Activated naive CD4-positive, alpha-beta T cell treated with anti-CD3 and anti-CD28 coated beads for 36 hours (primary cell): ENCODE measurements around the gene SIPA1L2. TPM values are rescaled to one million over a fixed set of nuclear protein-coding genes. Genes with fewer than 3 reads are reported as not detected.
"Not testable (repeated sequence)": the region's sequence is repeated elsewhere in the genome, so short reads cannot be mapped to it uniquely, and the experiment has no call there.

ENCODE experiments used
- CTCF ChIA-PET: fragments of 350-600 bp; sonication (Branson Sonifier 250); formaldehyde crosslinking; loops from one replicate; lab custom pipeline; 2021; ENCODE audit warnings: antibody characterized with exemption; lab: Charles Lee
- DNase-seq: peaks from one replicate; pipeline ENCODE4 v3.0.0-alpha.2; 2020
- H3K27ac Mint-ChIP-seq: one replicate; pipeline ENCODE4 v1.8.0; 2021; ENCODE audit warnings: mild to moderate bottlenecking, mixed read lengths
- H3K27me3 Mint-ChIP-seq: one replicate; pipeline ENCODE4 v1.8.0; 2021; ENCODE audit warnings: low read depth, mixed read lengths
- H3K36me3 Mint-ChIP-seq: one replicate; pipeline ENCODE4 v1.8.0; 2021; ENCODE audit warnings: low read depth, mixed read lengths
- H3K4me1 Mint-ChIP-seq: one replicate; pipeline ENCODE4 v1.8.0; 2021; ENCODE audit warnings: low read depth, mixed read lengths
- H3K4me3 Mint-ChIP-seq: one replicate; pipeline ENCODE4 v1.8.0; 2021; ENCODE audit warnings: mild to moderate bottlenecking, moderate library complexity, mixed read lengths
- H3K9me3 Mint-ChIP-seq: one replicate; pipeline ENCODE4 v1.8.0; 2021; ENCODE audit warnings: mixed read lengths
- intact Hi-C: fragments of 100-400 bp; cut with micrococcal nuclease; formaldehyde crosslinking; loops from one replicate; pipeline ENCODE4 v1.15.1; 2023
- total RNA-seq, 2 experiments: library from RNA; stranded (reverse); gene quantifications; one replicate each; pipeline ENCODE4 v1.2.3, GENCODE V29; 2021

SIPA1L2 gene
- total RNA-seq, 2 experiments from 2014 or later: 2.1 to 2.6 TPM

GRCh38 chr1:232624546-232625281 is 5.2 kb downstream of the SIPA1L2 start:
- H3K36me3 Mint-ChIP-seq: no peaks in the 10 kb centered on the region
- no peak overlapping the region for H3K27ac Mint-ChIP-seq
- intact Hi-C loops: loop anchor here (10.0 kb wide), 1 partner anchor 900 kb away; no protein-coding TSS in a partner anchor
- H3K4me1 Mint-ChIP-seq: peaks cover 26% of the 10 kb centered on the region
- CTCF ChIA-PET: no interaction called here
- peaks cover 13% of the 10 kb centered on the region for H3K27me3 Mint-ChIP-seq
- no peaks in the 10 kb centered on the region for H3K9me3 Mint-ChIP-seq
- DNase-seq: no peak
- no peak overlapping the region for H3K4me3 Mint-ChIP-seq

GRCh38 chr1:232622981-232623380 is 7.0 kb downstream of the SIPA1L2 start:
- Mint-ChIP-seq H3K36me3 (no peaks in the 10 kb centered on the region), H3K9me3 (no peaks in the 10 kb centered on the region), H3K4me3 (no peak overlapping the region), H3K27me3 (peaks cover 2% of the 10 kb centered on the region), H3K27ac (no peak overlapping the region), H3K4me1 (peaks cover 13% of the 10 kb centered on the region)
- DNase-seq: no peak
- intact Hi-C loops: loop anchor here (10.0 kb wide), 1 partner anchor 898 kb away; no protein-coding TSS in a partner anchor
- CTCF ChIA-PET: no interaction called here

DNA sequence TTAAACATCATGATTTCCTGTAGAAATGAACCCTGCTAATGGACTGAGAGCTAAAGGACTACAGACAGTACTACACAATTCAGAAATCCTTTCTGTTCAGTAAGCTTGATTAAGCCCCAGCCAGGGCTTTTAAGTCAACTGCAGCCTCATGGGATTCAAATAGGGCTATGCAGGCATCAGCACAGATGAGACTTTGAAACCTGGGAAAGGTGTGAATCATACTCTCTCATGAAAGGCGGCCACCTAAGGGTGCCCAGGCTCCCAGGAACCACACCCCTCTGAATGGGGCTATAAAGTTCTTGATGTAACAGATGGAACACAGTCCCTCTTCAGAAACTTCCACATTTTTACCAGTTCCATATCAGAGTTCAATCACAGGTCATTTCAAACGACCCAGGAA is 7.6 kb downstream of the SIPA1L2 start:
- Mint-ChIP-seq H3K4me1 (peaks cover 7% of the 10 kb centered on the region), H3K27me3 (no peaks in the 10 kb centered on the region), H3K9me3 (no peaks in the 10 kb centered on the region), H3K27ac (no peak overlapping the region), H3K36me3 (no peaks in the 10 kb centered on the region), H3K4me3 (no peak overlapping the region)
- CTCF ChIA-PET: no interaction called here
- intact Hi-C loops: loop anchor here (10.0 kb wide), 1 partner anchor 898 kb away; no protein-coding TSS in a partner anchor
- DNase-seq: no peak

DNA sequence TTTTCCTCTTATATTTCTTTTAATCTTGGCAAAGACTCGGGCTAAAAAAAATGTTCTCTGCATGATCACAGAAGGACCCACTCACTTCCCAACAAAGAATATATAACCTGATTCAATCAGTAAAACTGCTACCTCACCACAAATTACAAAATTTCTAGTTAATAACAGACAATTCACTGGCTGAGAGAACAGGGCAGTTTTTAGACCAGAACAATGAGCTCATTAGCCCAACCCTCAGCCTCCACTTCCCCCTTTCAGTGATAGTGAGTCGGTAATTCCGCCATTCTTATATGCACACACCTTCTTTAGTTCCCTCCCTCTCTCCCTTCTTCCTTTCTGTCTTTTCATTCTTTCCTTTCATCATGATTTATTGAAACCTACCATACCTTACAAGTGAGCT is 8.9 kb downstream of the SIPA1L2 start:
- intact Hi-C loops: loop anchor here (10.0 kb wide), 1 partner anchor 896 kb away; no protein-coding TSS in a partner anchor
- Mint-ChIP-seq H3K27ac (no peak overlapping the region), H3K9me3 (no peaks in the 10 kb centered on the region), H3K36me3 (no peaks in the 10 kb centered on the region), H3K4me3 (no peak overlapping the region), H3K4me1 (peaks cover 7% of the 10 kb centered on the region), H3K27me3 (no peaks in the 10 kb centered on the region)
- no peak for DNase-seq
- CTCF ChIA-PET: no interaction called here

DNA sequence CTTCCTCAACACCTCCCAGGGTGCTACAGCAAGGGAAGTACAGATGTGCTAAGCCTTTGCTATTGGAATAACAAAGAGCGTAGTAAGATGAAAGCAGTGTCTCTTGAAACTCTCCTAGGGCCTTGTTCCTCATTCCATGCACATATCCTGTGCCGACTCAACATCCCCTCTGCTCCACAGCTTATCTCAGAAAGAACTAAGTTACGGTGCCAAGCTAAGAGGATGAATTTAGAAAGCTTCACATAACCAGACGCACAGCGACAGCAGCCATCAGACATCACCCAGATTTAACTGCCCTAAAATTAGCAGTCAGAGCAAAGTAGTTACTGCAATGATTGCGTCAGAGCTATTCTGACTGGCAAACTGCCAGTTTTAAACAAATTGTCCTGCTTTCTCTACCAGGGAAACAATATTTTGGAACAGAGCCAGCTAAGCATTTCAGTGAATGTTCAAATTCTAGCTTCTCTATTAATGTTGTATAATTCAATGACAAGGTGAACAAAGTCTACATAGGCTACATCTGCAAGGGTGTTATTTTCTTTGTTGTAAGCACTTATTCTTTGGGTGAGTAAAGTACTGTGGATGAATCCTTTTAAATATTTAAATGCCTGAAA is 9.5 kb downstream of the SIPA1L2 start:
- CTCF ChIA-PET: no interaction called here
- Mint-ChIP-seq H3K27me3 (no peaks in the 10 kb centered on the region), H3K36me3 (no peaks in the 10 kb centered on the region), H3K4me1 (peaks cover 7% of the 10 kb centered on the region), H3K9me3 (no peaks in the 10 kb centered on the region), H3K27ac (no peak overlapping the region), H3K4me3 (no peak overlapping the region)
- DNase-seq: no peak
- intact Hi-C loops: loop anchor here (10.0 kb wide), 1 partner anchor 896 kb away; no protein-coding TSS in a partner anchor

DNA sequence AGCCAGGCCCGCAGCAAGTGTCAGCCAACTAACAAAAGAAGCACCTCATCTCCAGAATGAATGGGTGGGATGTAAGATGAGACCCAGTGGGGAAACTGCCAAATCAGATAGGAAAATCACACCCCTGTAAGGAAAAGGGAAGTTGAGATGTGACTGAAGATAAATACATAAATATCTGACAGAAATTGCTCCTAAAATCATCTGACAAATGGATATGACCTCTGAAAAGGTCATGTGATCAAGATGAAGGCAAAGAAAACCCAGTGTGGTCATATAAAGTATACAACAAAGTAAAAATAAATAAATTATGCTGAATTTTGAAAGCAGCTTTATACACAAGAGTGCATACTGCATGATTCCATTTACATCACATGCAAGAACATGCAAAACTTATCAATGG is 12.7 kb downstream of the SIPA1L2 start:
- H3K4me3 Mint-ChIP-seq: no peak overlapping the region
- H3K9me3 Mint-ChIP-seq: no peaks in the 10 kb centered on the region
- no peak for DNase-seq
- CTCF ChIA-PET: no interaction called here
- no peaks in the 10 kb centered on the region for H3K36me3 Mint-ChIP-seq
- no peak overlapping the region for H3K27ac Mint-ChIP-seq
- intact Hi-C loops: no loop called here
- H3K27me3 Mint-ChIP-seq: no peaks in the 10 kb centered on the region
- peaks cover 7% of the 10 kb centered on the region for H3K4me1 Mint-ChIP-seq

DNA sequence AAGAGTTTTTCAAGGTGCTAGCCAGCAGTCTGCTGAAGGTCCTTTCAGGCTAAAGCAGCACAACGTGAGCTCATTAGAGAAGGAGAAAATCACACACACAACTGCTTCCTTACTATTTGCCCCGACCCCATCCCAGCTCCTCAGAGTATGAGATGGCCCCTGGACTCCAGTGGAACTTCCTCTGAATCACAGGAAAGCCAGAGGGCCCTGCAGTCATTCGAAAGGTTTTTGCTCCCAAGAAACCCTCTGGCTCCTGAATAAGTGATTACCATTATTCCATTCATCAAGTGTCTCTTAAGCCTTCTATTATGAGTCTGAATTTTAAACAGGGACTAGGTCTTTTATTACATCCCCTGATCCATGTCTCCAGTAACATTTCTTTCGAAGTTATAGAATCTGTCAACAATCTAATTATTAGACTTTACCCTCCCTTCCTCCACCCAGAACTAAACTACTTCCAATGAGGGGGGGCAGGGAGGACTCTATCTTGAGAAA is 14.6 kb downstream of the SIPA1L2 start:
- intact Hi-C loops: no loop called here
- Mint-ChIP-seq H3K9me3 (no peaks in the 10 kb centered on the region), H3K36me3 (no peaks in the 10 kb centered on the region), H3K27ac (no peak overlapping the region), H3K4me3 (no peak overlapping the region), H3K27me3 (no peaks in the 10 kb centered on the region), H3K4me1 (no peaks in the 10 kb centered on the region)
- no peak for DNase-seq
- CTCF ChIA-PET: no interaction called here

DNA sequence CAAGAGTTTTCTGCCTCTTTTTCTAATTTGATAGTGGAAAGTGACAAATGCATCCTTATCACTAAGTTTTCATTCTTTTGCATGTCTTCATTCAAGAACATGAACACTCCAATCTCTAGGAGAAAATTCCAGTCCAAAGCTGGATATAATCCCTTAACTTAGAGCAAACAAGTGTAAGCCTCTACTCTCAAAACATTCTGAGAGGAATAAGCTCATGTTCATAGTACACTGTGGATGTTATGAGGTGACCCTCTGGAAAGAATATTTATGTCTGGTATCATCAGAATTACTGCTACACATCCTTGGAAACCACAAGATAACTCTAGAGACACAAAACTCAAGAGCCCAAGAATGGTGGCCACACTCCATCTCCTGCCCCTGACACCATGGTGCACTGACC is 15.1 kb downstream of the SIPA1L2 start:
- H3K9me3 Mint-ChIP-seq: no peaks in the 10 kb centered on the region
- no peak overlapping the region for H3K4me3 Mint-ChIP-seq
- H3K36me3 Mint-ChIP-seq: no peaks in the 10 kb centered on the region
- no peaks in the 10 kb centered on the region for H3K4me1 Mint-ChIP-seq
- H3K27ac Mint-ChIP-seq: no peak overlapping the region
- H3K27me3 Mint-ChIP-seq: no peaks in the 10 kb centered on the region
- intact Hi-C loops: no loop called here
- CTCF ChIA-PET: interaction anchor here (0.5 kb wide), 1 partner anchor 15 kb away, joined by 4 read pairs; no protein-coding TSS in a partner anchor
- no peak for DNase-seq

- Mint-ChIP-seq H3K27ac (no peak overlapping the region), H3K27me3 (no peaks in the 10 kb centered on the region), H3K36me3 (no peaks in the 10 kb centered on the region), H3K9me3 (no peaks in the 10 kb centered on the region), H3K4me3 (no peak overlapping the region), H3K4me1 (no peaks in the 10 kb centered on the region)
- intact Hi-C loops: no loop called here
- DNase-seq: no peak
- CTCF ChIA-PET: no interaction called here
Measured at GRCh38 chr1:232613752-232614381, 16.1 kb downstream of the SIPA1L2 start.

GRCh38 chr1:232612836-232613235 is 17.1 kb downstream of the SIPA1L2 start:
- H3K36me3 Mint-ChIP-seq, intact Hi-C loops, H3K4me1 Mint-ChIP-seq, H3K4me3 Mint-ChIP-seq, H3K9me3 Mint-ChIP-seq, H3K27ac Mint-ChIP-seq, DNase-seq, CTCF ChIA-PET, H3K27me3 Mint-ChIP-seq: not testable (repeated sequence)

DNA sequence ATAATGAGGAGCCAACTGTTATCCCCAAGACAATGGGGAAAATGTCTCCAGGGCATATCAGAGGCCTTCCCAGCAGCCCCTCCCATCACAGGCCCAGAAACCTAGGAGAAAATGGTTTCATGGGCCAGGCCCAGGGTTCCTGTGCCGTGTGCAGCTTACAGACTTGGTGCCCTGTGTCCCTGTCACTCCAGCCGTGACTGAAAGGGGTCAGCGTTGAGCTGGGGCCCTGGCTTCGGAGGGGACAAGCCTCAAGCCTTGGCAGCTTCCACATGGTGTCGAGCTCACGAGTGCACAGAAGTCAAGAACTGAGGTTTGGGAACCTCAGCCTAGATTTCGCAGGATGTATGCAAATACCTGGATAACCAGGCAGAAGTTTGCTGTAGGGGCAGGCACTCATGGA is 18.1 kb downstream of the SIPA1L2 start:
- Mint-ChIP-seq H3K4me3 (no peak overlapping the region), H3K4me1 (no peaks in the 10 kb centered on the region), H3K36me3 (no peaks in the 10 kb centered on the region), H3K27me3 (no peaks in the 10 kb centered on the region), H3K9me3 (no peaks in the 10 kb centered on the region), H3K27ac (no peak overlapping the region)
- no peak for DNase-seq
- intact Hi-C loops: no loop called here
- CTCF ChIA-PET: no interaction called here

DNA sequence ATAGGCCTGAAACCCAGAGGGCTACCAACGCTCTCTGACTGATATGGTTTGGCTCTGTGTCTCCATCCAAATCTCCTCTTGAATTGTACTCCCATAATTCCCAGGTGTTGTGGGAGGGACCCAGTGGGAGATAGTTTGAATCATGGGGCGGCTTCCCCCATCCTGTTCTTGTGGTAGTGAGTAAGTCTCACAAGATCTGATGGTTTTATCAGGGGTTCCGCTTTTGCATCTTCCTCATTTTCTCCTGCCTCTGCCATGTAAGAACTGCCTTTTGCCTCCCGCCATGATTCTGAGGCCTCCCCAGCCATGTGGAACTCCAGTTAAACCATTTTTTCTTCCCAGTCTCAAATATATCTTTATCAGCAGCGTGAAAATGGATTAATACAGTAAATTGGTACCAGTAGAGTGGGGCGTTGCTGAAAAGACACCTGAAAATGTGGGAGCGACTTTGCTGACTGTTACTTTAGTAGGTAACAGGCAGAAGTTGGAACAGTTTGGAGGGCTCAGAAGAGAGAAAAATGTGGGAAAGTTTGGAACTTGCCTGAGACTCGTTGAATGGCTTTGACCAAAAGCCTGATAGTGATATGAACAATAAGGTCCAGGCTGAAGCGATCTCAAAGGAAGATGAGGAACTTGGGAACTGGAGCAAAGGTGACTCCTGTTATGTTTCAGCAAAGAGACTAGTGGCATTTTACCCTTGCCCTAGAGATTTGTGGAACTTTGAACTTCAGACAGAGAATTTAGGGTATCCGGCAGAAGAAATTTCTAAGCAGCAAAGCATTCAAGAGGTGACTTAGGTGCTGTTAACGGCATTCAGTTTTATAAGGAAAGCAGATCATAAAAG is 18.8 kb downstream of the SIPA1L2 start:
- H3K4me1 Mint-ChIP-seq, DNase-seq, CTCF ChIA-PET, H3K36me3 Mint-ChIP-seq, H3K4me3 Mint-ChIP-seq, intact Hi-C loops, H3K27ac Mint-ChIP-seq, H3K27me3 Mint-ChIP-seq, H3K9me3 Mint-ChIP-seq: not testable (repeated sequence)
